WTC11 (cell line): ENCODE measurements around the gene MRPL51. TPM values are rescaled to one million over a fixed set of nuclear protein-coding genes. Genes with fewer than 3 reads are reported as not detected.

Source experiments
- ATAC-seq: fragments of 200-7000 bp; cut with Tn5 transposase; 2 replicates; pipeline ENCODE4 v1.10.0; 2021; ENCODE audit warnings: mild to moderate bottlenecking, moderate library complexity
- CTCF ChIA-PET: fragments of 300-600 bp; sonication (Branson Sonifier 250); formaldehyde crosslinking; loops from one replicate; lab custom pipeline; 2021; ENCODE audit warnings: antibody characterized with exemption; lab: Charles Lee
- POLR2A ChIA-PET: fragments of 350-600 bp; sonication (Branson Sonifier 250); formaldehyde crosslinking; loops from one replicate; lab custom pipeline; 2021; ENCODE audit warnings: antibody characterized with exemption; lab: Charles Lee
- DNase-seq: peaks from one replicate; pipeline ENCODE4 v3.0.0; 2021; ENCODE audit warnings: low spot score
- H3K27ac Mint-ChIP-seq: 2 replicates; pipeline ENCODE4 v1.8.0; 2021; ENCODE audit warnings: mixed read lengths
- H3K27me3 Mint-ChIP-seq: 2 replicates; pipeline ENCODE4 v1.8.0; 2021; ENCODE audit warnings: low read depth, mild to moderate bottlenecking, moderate library complexity, mixed read lengths
- H3K36me3 Mint-ChIP-seq: 2 replicates; pipeline ENCODE4 v1.8.0; 2021; ENCODE audit warnings: mixed read lengths
- H3K4me1 Mint-ChIP-seq: 2 replicates; pipeline ENCODE4 v1.8.0; 2022; ENCODE audit warnings: mixed read lengths
- H3K4me3 Mint-ChIP-seq: 2 replicates; pipeline ENCODE4 v1.8.0; 2021; ENCODE audit warnings: mild to moderate bottlenecking, moderate library complexity, mixed read lengths
- H3K9me3 Mint-ChIP-seq: 2 replicates; pipeline ENCODE4 v1.8.0; 2021; ENCODE audit warnings: mixed read lengths
- CREB1 ChIP-seq: sonication (generic); formaldehyde crosslinking; IDR thresholded peaks from 2 replicates; pipeline ENCODE4 v1.8.0; 2023; ENCODE audit warnings: mild to moderate bottlenecking, missing genetic modification reagents
- ETV6 ChIP-seq: sonication (generic); formaldehyde crosslinking; IDR thresholded peaks from 2 replicates; pipeline ENCODE4 v1.8.1; 2022; ENCODE audit warnings: mild to moderate bottlenecking, missing genetic modification reagents
- MYBL2 ChIP-seq: sonication (generic); formaldehyde crosslinking; IDR thresholded peaks from 2 replicates; pipeline ENCODE4 v1.8.1; 2023; ENCODE audit warnings: mild to moderate bottlenecking, moderate library complexity, missing genetic modification reagents
- NFE2L1 ChIP-seq: sonication (generic); formaldehyde crosslinking; IDR thresholded peaks from 2 replicates; pipeline ENCODE4 v1.8.1; 2023; ENCODE audit warnings: missing genetic modification reagents
- NFYB ChIP-seq: sonication (generic); formaldehyde crosslinking; conservative IDR thresholded peaks from 2 replicates; pipeline ENCODE4 v1.8.0; 2022; ENCODE audit warnings: low read depth, missing genetic modification reagents
- RELA ChIP-seq: sonication (generic); formaldehyde crosslinking; IDR thresholded peaks from 2 replicates; pipeline ENCODE4 v1.8.1; 2022; ENCODE audit warnings: missing genetic modification reagents, mild to moderate bottlenecking, borderline replicate concordance
- SMAD3 ChIP-seq: sonication (generic); formaldehyde crosslinking; IDR thresholded peaks from 2 replicates; pipeline ENCODE4 v1.8.0; 2022; ENCODE audit warnings: missing genetic modification reagents, mild to moderate bottlenecking, borderline replicate concordance
- SP1 ChIP-seq: sonication (generic); formaldehyde crosslinking; conservative IDR thresholded peaks from 2 replicates; pipeline ENCODE4 v1.8.1; 2022; ENCODE audit warnings: missing genetic modification reagents
- TEAD4 ChIP-seq: sonication (generic); formaldehyde crosslinking; IDR thresholded peaks from 2 replicates; pipeline ENCODE4 v1.8.0; 2022; ENCODE audit warnings: mild to moderate bottlenecking, missing genetic modification reagents
- TP53 ChIP-seq: sonication (generic); formaldehyde crosslinking; IDR thresholded peaks from 2 replicates; pipeline ENCODE4 v1.8.1; 2023; ENCODE audit warnings: mild to moderate bottlenecking, missing genetic modification reagents
- ZNF423 ChIP-seq: fragments of 250-450 bp; sonication (Bioruptor Pico); IDR thresholded peaks from 2 replicates; pipeline ENCODE4 v2.1.2; 2022; ENCODE audit warnings: mild to moderate bottlenecking, moderate library complexity
- total RNA-seq: library from RNA; stranded (reverse); gene quantifications from 3 replicates; pipeline ENCODE4 v1.2.3, GENCODE V29; 2021
- TF ChIP-seq, protein P1 (sequence below): sonication (generic); formaldehyde crosslinking; IDR thresholded peaks from 2 replicates; pipeline ENCODE4 v1.8.1; 2023; ENCODE audit warnings: mild to moderate bottlenecking, missing genetic modification reagents
- TF ChIP-seq, protein P2 (sequence below): sonication (generic); formaldehyde crosslinking; IDR thresholded peaks from 2 replicates; pipeline ENCODE4 v1.8.0; 2022; ENCODE audit warnings: mild to moderate bottlenecking, missing genetic modification reagents
- TF ChIP-seq, protein P3 (sequence below): sonication (generic); formaldehyde crosslinking; IDR thresholded peaks from 2 replicates; pipeline ENCODE4 v1.8.0; 2022; ENCODE audit warnings: missing genetic modification reagents
- TF ChIP-seq, protein P4 (sequence below): fragments of 250-450 bp; sonication (Bioruptor Pico); IDR thresholded peaks from 2 replicates; pipeline ENCODE4 v2.1.2; 2022; ENCODE audit warnings: mild to moderate bottlenecking, moderate library complexity
- TF ChIP-seq, protein P5 (sequence below): fragments of 250-450 bp; sonication (Bioruptor Pico); IDR thresholded peaks from 2 replicates; pipeline ENCODE4 v1.8.0; 2021; ENCODE audit warnings: mild to moderate bottlenecking
- TF ChIP-seq, protein P6 (sequence below): sonication (generic); formaldehyde crosslinking; IDR thresholded peaks from 2 replicates; pipeline ENCODE4 v1.8.1; 2023; ENCODE audit warnings: mild to moderate bottlenecking, moderate library complexity, missing genetic modification reagents
- TF ChIP-seq, protein P7 (sequence below): sonication (generic); formaldehyde crosslinking; IDR thresholded peaks from 2 replicates; pipeline ENCODE4 v1.8.0; 2023; ENCODE audit warnings: missing genetic modification reagents, mild to moderate bottlenecking, borderline replicate concordance
- TF ChIP-seq, protein P8 (sequence below): sonication (generic); formaldehyde crosslinking; IDR thresholded peaks from 2 replicates; pipeline ENCODE4 v1.8.0; 2022; ENCODE audit warnings: mild to moderate bottlenecking, missing genetic modification reagents
- TF ChIP-seq, protein P9 (sequence below): sonication (generic); formaldehyde crosslinking; IDR thresholded peaks from 2 replicates; pipeline ENCODE4 v1.8.1; 2023; ENCODE audit warnings: mild to moderate bottlenecking, missing genetic modification reagents, moderate library complexity

The MRPL51 gene
- total RNA-seq, 1 experiment from 2014 or later = 290 TPM

DNA sequence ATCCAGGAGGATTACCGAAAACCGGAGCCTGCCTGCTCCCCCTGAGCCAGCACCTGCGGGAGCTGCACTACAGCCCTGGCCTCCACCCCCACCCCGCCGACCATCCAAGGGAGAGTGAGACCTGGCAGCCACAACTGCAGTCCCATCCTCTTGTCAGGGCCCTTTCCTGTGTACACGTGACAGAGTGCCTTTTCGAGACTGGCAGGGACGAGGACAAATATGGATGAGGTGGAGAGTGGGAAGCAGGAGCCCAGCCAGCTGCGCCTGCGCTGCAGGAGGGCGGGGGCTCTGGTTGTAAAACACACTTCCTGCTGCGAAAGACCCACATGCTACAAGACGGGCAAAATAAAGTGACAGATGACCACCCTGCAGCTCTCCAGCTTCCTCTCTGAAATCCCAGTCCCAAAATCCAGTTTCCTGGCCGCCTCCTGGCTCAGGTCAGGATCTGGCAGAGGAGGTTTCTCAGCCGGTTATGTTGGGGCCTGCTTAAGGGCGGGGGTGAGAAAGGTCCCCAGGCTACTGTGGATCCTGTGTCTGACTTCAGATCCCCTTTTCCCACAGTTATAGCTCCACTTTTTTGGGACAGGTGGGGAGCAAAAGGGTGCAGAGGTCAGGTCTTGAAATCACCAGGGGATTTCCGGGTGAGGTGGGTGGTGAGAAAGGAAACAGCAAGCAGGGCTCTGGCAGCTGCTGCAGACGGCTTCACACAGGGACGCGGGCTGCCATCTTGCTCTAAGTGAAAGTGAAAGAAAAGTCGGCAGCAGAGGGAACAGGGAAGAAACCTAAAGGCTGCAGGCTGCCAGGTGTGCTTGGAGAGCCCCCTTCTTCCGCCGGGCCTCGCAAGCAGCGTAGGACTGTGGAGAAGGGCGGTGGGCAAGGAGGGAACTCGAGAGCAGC, 41.5 kb downstream of the MRPL51 start, which contains the start of gene TAPBPL:
Gene TAPBPL, plus strand, starts transcription at position 695 of the 897 bp plus-strand sequence. CDS start 207 bp downstream, outside the sequence.
- peak within 1 kb of the TSS; percentile 51 for H3K4me3 Mint-ChIP-seq
- peak; percentile 50 for ATAC-seq
- no peaks in the 10 kb centered on the region for H3K36me3 Mint-ChIP-seq
- CTCF ChIA-PET = interaction anchor here (0.8 to 3.9 kb wide), 8 partner anchors 14 to 463 kb away, joined by 3 to 39 read pairs (median 6); partner anchors contain the start of gene VAMP1
- H3K27me3 Mint-ChIP-seq = no peaks in the 10 kb centered on the region
- peak within 1 kb of the TSS; percentile 92 for H3K27ac Mint-ChIP-seq
- POLR2A ChIA-PET = interaction anchor here (0.9 to 2.3 kb wide), 5 partner anchors 17 to 115 kb away, joined by 3 to 16 read pairs (median 9); partner anchors contain the start of genes MRPL51, SCNN1A and VAMP1
- DNase-seq = peak; percentile 54
- H3K9me3 Mint-ChIP-seq = no peaks in the 10 kb centered on the region
- peaks cover 39% of the 10 kb centered on the region for H3K4me1 Mint-ChIP-seq
- TF ChIP-seq ETV6 (CRISPR knock-in tag) (no peak), RELA (CRISPR knock-in tag) (no peak), TP53 (CRISPR knock-in tag) (no peak), ZNF423 (CRISPR knock-in tag) (peak; percentile 64; the same call in 1 of the 2 replicates), SMAD3 (no peak), NFE2L1 (CRISPR knock-in tag) (0 out of 2 replicates have a peak, but pooled peaks have one; percentile 22), CREB1 (CRISPR knock-in tag) (no peak), MYBL2 (CRISPR knock-in tag) (no peak), NFYB (CRISPR knock-in tag) (no peak), TEAD4 (CRISPR knock-in tag) (no peak), SP1 (peak; percentile 52; the same call in 1 of the 2 replicates)
- TF ChIP-seq, protein P1, sequence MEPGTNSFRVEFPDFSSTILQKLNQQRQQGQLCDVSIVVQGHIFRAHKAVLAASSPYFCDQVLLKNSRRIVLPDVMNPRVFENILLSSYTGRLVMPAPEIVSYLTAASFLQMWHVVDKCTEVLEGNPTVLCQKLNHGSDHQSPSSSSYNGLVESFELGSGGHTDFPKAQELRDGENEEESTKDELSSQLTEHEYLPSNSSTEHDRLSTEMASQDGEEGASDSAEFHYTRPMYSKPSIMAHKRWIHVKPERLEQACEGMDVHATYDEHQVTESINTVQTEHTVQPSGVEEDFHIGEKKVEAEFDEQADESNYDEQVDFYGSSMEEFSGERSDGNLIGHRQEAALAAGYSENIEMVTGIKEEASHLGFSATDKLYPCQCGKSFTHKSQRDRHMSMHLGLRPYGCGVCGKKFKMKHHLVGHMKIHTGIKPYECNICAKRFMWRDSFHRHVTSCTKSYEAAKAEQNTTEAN (CRISPR knock-in tag) = no peak
- TF ChIP-seq, protein P2, sequence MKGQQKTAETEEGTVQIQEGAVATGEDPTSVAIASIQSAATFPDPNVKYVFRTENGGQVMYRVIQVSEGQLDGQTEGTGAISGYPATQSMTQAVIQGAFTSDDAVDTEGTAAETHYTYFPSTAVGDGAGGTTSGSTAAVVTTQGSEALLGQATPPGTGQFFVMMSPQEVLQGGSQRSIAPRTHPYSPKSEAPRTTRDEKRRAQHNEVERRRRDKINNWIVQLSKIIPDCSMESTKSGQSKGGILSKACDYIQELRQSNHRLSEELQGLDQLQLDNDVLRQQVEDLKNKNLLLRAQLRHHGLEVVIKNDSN (CRISPR knock-in tag) = 0 out of 2 replicates have a peak, but pooled peaks have one; percentile 43
- TF ChIP-seq, protein P3, sequence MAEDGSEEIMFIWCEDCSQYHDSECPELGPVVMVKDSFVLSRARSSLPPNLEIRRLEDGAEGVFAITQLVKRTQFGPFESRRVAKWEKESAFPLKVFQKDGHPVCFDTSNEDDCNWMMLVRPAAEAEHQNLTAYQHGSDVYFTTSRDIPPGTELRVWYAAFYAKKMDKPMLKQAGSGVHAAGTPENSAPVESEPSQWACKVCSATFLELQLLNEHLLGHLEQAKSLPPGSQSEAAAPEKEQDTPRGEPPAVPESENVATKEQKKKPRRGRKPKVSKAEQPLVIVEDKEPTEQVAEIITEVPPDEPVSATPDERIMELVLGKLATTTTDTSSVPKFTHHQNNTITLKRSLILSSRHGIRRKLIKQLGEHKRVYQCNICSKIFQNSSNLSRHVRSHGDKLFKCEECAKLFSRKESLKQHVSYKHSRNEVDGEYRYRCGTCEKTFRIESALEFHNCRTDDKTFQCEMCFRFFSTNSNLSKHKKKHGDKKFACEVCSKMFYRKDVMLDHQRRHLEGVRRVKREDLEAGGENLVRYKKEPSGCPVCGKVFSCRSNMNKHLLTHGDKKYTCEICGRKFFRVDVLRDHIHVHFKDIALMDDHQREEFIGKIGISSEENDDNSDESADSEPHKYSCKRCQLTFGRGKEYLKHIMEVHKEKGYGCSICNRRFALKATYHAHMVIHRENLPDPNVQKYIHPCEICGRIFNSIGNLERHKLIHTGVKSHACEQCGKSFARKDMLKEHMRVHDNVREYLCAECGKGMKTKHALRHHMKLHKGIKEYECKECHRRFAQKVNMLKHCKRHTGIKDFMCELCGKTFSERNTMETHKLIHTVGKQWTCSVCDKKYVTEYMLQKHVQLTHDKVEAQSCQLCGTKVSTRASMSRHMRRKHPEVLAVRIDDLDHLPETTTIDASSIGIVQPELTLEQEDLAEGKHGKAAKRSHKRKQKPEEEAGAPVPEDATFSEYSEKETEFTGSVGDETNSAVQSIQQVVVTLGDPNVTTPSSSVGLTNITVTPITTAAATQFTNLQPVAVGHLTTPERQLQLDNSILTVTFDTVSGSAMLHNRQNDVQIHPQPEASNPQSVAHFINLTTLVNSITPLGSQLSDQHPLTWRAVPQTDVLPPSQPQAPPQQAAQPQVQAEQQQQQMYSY (CRISPR knock-in tag) = peak; percentile 82
- TF ChIP-seq, protein P4, sequence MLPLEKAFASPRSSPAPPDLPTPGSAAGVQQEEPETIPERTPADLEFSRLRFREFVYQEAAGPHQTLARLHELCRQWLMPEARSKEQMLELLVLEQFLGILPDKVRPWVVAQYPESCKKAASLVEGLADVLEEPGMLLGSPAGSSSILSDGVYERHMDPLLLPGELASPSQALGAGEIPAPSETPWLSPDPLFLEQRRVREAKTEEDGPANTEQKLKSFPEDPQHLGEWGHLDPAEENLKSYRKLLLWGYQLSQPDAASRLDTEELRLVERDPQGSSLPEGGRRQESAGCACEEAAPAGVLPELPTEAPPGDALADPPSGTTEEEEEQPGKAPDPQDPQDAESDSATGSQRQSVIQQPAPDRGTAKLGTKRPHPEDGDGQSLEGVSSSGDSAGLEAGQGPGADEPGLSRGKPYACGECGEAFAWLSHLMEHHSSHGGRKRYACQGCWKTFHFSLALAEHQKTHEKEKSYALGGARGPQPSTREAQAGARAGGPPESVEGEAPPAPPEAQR (CRISPR knock-in tag) = no peak
- TF ChIP-seq, protein P5, sequence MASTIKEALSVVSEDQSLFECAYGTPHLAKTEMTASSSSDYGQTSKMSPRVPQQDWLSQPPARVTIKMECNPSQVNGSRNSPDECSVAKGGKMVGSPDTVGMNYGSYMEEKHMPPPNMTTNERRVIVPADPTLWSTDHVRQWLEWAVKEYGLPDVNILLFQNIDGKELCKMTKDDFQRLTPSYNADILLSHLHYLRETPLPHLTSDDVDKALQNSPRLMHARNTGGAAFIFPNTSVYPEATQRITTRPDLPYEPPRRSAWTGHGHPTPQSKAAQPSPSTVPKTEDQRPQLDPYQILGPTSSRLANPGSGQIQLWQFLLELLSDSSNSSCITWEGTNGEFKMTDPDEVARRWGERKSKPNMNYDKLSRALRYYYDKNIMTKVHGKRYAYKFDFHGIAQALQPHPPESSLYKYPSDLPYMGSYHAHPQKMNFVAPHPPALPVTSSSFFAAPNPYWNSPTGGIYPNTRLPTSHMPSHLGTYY = no peak
- TF ChIP-seq, protein P6, sequence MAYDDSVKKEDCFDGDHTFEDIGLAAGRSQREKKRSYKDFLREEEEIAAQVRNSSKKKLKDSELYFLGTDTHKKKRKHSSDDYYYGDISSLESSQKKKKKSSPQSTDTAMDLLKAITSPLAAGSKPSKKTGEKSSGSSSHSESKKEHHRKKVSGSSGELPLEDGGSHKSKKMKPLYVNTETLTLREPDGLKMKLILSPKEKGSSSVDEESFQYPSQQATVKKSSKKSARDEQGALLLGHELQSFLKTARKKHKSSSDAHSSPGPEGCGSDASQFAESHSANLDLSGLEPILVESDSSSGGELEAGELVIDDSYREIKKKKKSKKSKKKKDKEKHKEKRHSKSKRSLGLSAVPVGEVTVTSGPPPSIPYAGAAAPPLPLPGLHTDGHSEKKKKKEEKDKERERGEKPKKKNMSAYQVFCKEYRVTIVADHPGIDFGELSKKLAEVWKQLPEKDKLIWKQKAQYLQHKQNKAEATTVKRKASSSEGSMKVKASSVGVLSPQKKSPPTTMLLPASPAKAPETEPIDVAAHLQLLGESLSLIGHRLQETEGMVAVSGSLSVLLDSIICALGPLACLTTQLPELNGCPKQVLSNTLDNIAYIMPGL (CRISPR knock-in tag) = no peak
- TF ChIP-seq, protein P7, sequence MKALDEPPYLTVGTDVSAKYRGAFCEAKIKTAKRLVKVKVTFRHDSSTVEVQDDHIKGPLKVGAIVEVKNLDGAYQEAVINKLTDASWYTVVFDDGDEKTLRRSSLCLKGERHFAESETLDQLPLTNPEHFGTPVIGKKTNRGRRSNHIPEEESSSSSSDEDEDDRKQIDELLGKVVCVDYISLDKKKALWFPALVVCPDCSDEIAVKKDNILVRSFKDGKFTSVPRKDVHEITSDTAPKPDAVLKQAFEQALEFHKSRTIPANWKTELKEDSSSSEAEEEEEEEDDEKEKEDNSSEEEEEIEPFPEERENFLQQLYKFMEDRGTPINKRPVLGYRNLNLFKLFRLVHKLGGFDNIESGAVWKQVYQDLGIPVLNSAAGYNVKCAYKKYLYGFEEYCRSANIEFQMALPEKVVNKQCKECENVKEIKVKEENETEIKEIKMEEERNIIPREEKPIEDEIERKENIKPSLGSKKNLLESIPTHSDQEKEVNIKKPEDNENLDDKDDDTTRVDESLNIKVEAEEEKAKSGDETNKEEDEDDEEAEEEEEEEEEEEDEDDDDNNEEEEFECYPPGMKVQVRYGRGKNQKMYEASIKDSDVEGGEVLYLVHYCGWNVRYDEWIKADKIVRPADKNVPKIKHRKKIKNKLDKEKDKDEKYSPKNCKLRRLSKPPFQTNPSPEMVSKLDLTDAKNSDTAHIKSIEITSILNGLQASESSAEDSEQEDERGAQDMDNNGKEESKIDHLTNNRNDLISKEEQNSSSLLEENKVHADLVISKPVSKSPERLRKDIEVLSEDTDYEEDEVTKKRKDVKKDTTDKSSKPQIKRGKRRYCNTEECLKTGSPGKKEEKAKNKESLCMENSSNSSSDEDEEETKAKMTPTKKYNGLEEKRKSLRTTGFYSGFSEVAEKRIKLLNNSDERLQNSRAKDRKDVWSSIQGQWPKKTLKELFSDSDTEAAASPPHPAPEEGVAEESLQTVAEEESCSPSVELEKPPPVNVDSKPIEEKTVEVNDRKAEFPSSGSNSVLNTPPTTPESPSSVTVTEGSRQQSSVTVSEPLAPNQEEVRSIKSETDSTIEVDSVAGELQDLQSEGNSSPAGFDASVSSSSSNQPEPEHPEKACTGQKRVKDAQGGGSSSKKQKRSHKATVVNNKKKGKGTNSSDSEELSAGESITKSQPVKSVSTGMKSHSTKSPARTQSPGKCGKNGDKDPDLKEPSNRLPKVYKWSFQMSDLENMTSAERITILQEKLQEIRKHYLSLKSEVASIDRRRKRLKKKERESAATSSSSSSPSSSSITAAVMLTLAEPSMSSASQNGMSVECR = no peak
- TF ChIP-seq, protein P8, sequence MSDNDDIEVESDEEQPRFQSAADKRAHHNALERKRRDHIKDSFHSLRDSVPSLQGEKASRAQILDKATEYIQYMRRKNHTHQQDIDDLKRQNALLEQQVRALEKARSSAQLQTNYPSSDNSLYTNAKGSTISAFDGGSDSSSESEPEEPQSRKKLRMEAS (CRISPR knock-in tag) = peak; percentile 49; the same call in 1 of the 2 replicates
- TF ChIP-seq, protein P9, sequence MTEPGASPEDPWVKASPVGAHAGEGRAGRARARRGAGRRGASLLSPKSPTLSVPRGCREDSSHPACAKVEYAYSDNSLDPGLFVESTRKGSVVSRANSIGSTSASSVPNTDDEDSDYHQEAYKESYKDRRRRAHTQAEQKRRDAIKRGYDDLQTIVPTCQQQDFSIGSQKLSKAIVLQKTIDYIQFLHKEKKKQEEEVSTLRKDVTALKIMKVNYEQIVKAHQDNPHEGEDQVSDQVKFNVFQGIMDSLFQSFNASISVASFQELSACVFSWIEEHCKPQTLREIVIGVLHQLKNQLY (CRISPR knock-in tag) = no peak
